HepG2 (cell line): ENCODE measurements around the gene SLC22A23. TPM values are rescaled to one million over a fixed set of nuclear protein-coding genes. Genes with fewer than 3 reads are reported as not detected.
A peak's percentile ranks its signal among the peaks of the same experiment; 100 is the strongest.

Experiments used
- EP300 ChIP-seq, 3 experiments: sonication (generic) in 1 of 3; formaldehyde crosslinking in 1 of 3; IDR thresholded peaks; 2 replicates each; pipeline versions ENCODE4 v1.5.1 to v1.6.1; 2011 to 2020; ENCODE audit warnings: low read depth in 2 of 3, low read length in 2 of 3, borderline replicate concordance in 1 of 3, improper control_type of control experiment in 1 of 3, mild to moderate bottlenecking in 1 of 3, missing genetic modification reagents in 1 of 3, moderate library complexity in 1 of 3
- HNRNPK ChIP-seq: fragments of 200-400 bp; formaldehyde crosslinking; IDR thresholded peaks from 2 replicates; pipeline ENCODE4 v1.6.1; 2018; ENCODE audit warnings: low read length, low read depth, moderate library complexity, mild to moderate bottlenecking; ENCODE audit not compliant: poor library complexity, severe bottlenecking
- IKZF4 ChIP-seq: sonication (generic); formaldehyde crosslinking; IDR thresholded peaks from 2 replicates; pipeline ENCODE4 v1.5.1; 2020; ENCODE audit warnings: borderline replicate concordance, mild to moderate bottlenecking, low read depth, missing genetic modification reagents; ENCODE audit errors: not compliant biosample characterization
- IRF9 ChIP-seq: sonication (generic); formaldehyde crosslinking; IDR thresholded peaks from 2 replicates; pipeline ENCODE4 v1.8.0; 2022; ENCODE audit warnings: missing genetic modification reagents, mild to moderate bottlenecking, borderline replicate concordance
- JDP2 ChIP-seq: sonication (generic); formaldehyde crosslinking; IDR thresholded peaks from 2 replicates; pipeline ENCODE4 v1.8.1; 2022; ENCODE audit warnings: missing genetic modification reagents, borderline replicate concordance
- NFYC ChIP-seq: IDR thresholded peaks from 2 replicates; pipeline ENCODE4 v1.6.1; 2016; ENCODE audit warnings: missing genetic modification reagents, missing compliant biosample characterization
- PAXIP1 ChIP-seq: sonication (generic); formaldehyde crosslinking; conservative IDR thresholded peaks from 2 replicates; pipeline ENCODE4 v1.4.0; 2020; ENCODE audit warnings: mild to moderate bottlenecking, missing genetic modification reagents, moderate library complexity
- RXRB ChIP-seq: IDR thresholded peaks from 2 replicates; pipeline ENCODE4 v1.6.1; 2016; ENCODE audit warnings: borderline replicate concordance, missing genetic modification reagents, missing compliant biosample characterization
- TOE1 ChIP-seq: sonication (generic); formaldehyde crosslinking; IDR thresholded peaks from 2 replicates; pipeline ENCODE4 v1.4.0; 2020; ENCODE audit warnings: mild to moderate bottlenecking, missing genetic modification reagents
- ZBTB40 ChIP-seq, 2 experiments: fragments of 450-650 bp in 1 of 2; sonication (generic) in 1 of 2; formaldehyde crosslinking in 1 of 2; IDR thresholded peaks; 2 replicates each; pipeline versions ENCODE4 v1.6.1 to v1.8.0; 2016 to 2022; ENCODE audit warnings: antibody characterized with exemption in 1 of 2, mild to moderate bottlenecking in 1 of 2, missing genetic modification reagents in 1 of 2
- ZNF746 ChIP-seq: sonication (generic); formaldehyde crosslinking; IDR thresholded peaks from 2 replicates; pipeline ENCODE4 v1.8.0; 2022; ENCODE audit warnings: mild to moderate bottlenecking, missing genetic modification reagents
- ZNF773 ChIP-seq: sonication (generic); formaldehyde crosslinking; IDR thresholded peaks from 2 replicates; pipeline ENCODE4 v1.4.0; 2020; ENCODE audit warnings: missing genetic modification reagents, borderline replicate concordance
- ZSCAN9 ChIP-seq: IDR thresholded peaks from 2 replicates; pipeline ENCODE4 v1.6.1; 2016; ENCODE audit warnings: borderline replicate concordance
- polyA plus RNA-seq, 8 experiments: library from polyadenylated mRNA; depleted of rRNA in 3 of 8; stranded (reverse) in 7 of 8; unstranded in 1 of 8; fragments of >200 nt; fragmentation: Illumina TruSeq in 4 of 8; extraction: Trizol in 4 of 8; gene quantifications; 2 replicates each; pipeline versions ENCODE4 v1.2.1 to v1.2.3, GENCODE V29; 2011 to 2016; ENCODE audit warnings: low read depth in 4 of 8, missing spikeins in 1 of 8, mixed read lengths in 1 of 8; ENCODE audit not compliant: insufficient read depth in 1 of 8
- total RNA-seq, 5 experiments: library from RNA; depleted of rRNA; stranded (reverse); fragments of >200 nt; fragmentation: Illumina TruSeq; extraction: Trizol; gene quantifications; 2 replicates each; pipeline ENCODE4 v1.2.3, GENCODE V29; 2016; ENCODE audit warnings: low read depth in 1 of 5

SLC22A23 gene
- total and polyA plus RNA-seq, 2 of the 13 experiments (the other 11 are each of a cell fraction or from before 2014, with no cell fraction given): 11.8 to 17.5 TPM

GRCh38 chr6:3411967-3412778 is 44.7 kb downstream of the SLC22A23 start (continued):
- TF ChIP-seq ZNF773 (CRISPR knock-in tag): no peak
- TF ChIP-seq HNRNPK: no peak
- no peak; the same call in 1 of the 2 replicates for TF ChIP-seq ZNF746 (CRISPR knock-in tag)
- TF ChIP-seq EP300 (IDR thresholded peaks at IDR 0.05; ENCODE audit: low read depth in 2 of 2, low read length in 2 of 2): peak in 1 of 2 experiments; percentile 78; a peak in 2 of 4 replicates
- TF ChIP-seq EP300 (CRISPR knock-in tag; IDR thresholded peaks at IDR 0.05; ENCODE audit: borderline replicate concordance): peak; percentile 28; the same call in 1 of the 2 replicates
- TF ChIP-seq IKZF4 (CRISPR knock-in tag): no peak
- TF ChIP-seq ZSCAN9 (CRISPR knock-in tag): no peak
- no peak for TF ChIP-seq JDP2 (CRISPR knock-in tag)
- no peak for TF ChIP-seq IRF9 (CRISPR knock-in tag)
- TF ChIP-seq NFYC (CRISPR knock-in tag): no peak
- TF ChIP-seq TOE1 (CRISPR knock-in tag): no peak
- 0 out of 2 replicates have a peak, but pooled peaks have one; percentile 15 for TF ChIP-seq RXRB (CRISPR knock-in tag)
- TF ChIP-seq PAXIP1 (CRISPR knock-in tag): peak; percentile 84
- no peak for TF ChIP-seq ZBTB40 (IDR thresholded peaks at IDR 0.05)
- TF ChIP-seq ZBTB40 (CRISPR knock-in tag; IDR thresholded peaks at IDR 0.05): peak; percentile 15; the same call in 1 of the 2 replicates
